Stimulated activated naive CD8-positive, alpha-beta T cell treated with anti-CD3 and anti-CD28 coated beads, Interleukin-15, amount 100 ng/mL, for 72 hours (primary cell): Measurements from ENCODE around the gene OR5K2.

Experiments
- ATAC-seq: fragments of 150-1000 bp; cut with Tn5 transposase; 2 replicates; pipeline ENCODE4 v1.10.0; 2021; ENCODE audit warnings: mild to moderate bottlenecking, moderate library complexity
- DNase-seq, 2 donors: peaks; one replicate each; pipeline ENCODE4 v3.0.0; 2021 to 2022
- H3K27ac Mint-ChIP-seq, 2 donors: one replicate each; pipeline ENCODE4 v1.8.0; 2022; ENCODE audit warnings: mild to moderate bottlenecking in 2 of 2, mixed read lengths in 2 of 2, moderate library complexity in 2 of 2
- H3K27me3 Mint-ChIP-seq: one replicate; pipeline ENCODE4 v1.8.0; 2022; ENCODE audit warnings: mixed read lengths
- H3K4me1 Mint-ChIP-seq: one replicate; pipeline ENCODE4 v1.8.0; 2022; ENCODE audit warnings: mild to moderate bottlenecking, mixed read lengths
- H3K4me3 Mint-ChIP-seq, 2 donors: one replicate each; pipeline ENCODE4 v1.8.0; 2022; ENCODE audit warnings: mild to moderate bottlenecking in 2 of 2, mixed read lengths in 2 of 2, moderate library complexity in 1 of 2
- H3K9me3 Mint-ChIP-seq, 2 donors: one replicate each; pipeline ENCODE4 v1.8.0; 2022; ENCODE audit warnings: mixed read lengths in 2 of 2

OR5K2 gene

GRCh38 chr3:98513091-98513511, 15.6 kb downstream of the OR5K2 start:
- Mint-ChIP-seq H3K27me3 (no peaks in the 10 kb centered on the region), H3K9me3 (no peaks in the 10 kb centered on the region), H3K4me1 (peaks cover 41% of the 10 kb centered on the region), H3K4me3 (no peak overlapping the region), H3K27ac (no peak overlapping the region)
- DNase-seq (peak in 1 of 2 donors; percentile 34), ATAC-seq (peak; percentile 63)

- no peaks in the 10 kb centered on the region for H3K27me3 Mint-ChIP-seq
- H3K9me3 Mint-ChIP-seq, result no peaks in the 10 kb centered on the region
- H3K4me3 Mint-ChIP-seq, result no peak overlapping the region
- H3K4me1 Mint-ChIP-seq, result peaks cover 42% of the 10 kb centered on the region
- no peak overlapping the region for H3K27ac Mint-ChIP-seq
- DNase-seq, result no peak
- ATAC-seq, result peak; percentile 53
Observed at GRCh38 chr3:98513736-98514135, 16.3 kb downstream of the OR5K2 start.

- no peaks in the 10 kb centered on the region for H3K9me3 Mint-ChIP-seq
- no peak overlapping the region for H3K4me3 Mint-ChIP-seq
- H3K27ac Mint-ChIP-seq, result no peak overlapping the region
- DNase-seq (no peak), ATAC-seq (no peak)
- peaks cover 53% of the 10 kb centered on the region for H3K4me1 Mint-ChIP-seq
- no peaks in the 10 kb centered on the region for H3K27me3 Mint-ChIP-seq
Observed at GRCh38 chr3:98514948-98515347, 17.5 kb downstream of the OR5K2 start.

GRCh38 chr3:98518816-98519215, 21.3 kb downstream of the OR5K2 start:
- Mint-ChIP-seq H3K9me3 (no peaks in the 10 kb centered on the region), H3K4me1 (peaks cover 68% of the 10 kb centered on the region), H3K27me3 (no peaks in the 10 kb centered on the region), H3K4me3 (peak overlapping the region; percentile 82 to 92), H3K27ac (no peak overlapping the region)
- DNase-seq (no peak), ATAC-seq (no peak)

GRCh38 chr3:98519351-98519750, 21.9 kb downstream of the OR5K2 start:
- ATAC-seq, result no peak
- DNase-seq, result peak in 1 of 2 donors; percentile 19
- H3K4me1 Mint-ChIP-seq, result peaks cover 69% of the 10 kb centered on the region
- no peaks in the 10 kb centered on the region for H3K27me3 Mint-ChIP-seq
- H3K4me3 Mint-ChIP-seq, result peak overlapping the region; percentile 82 to 92
- H3K27ac Mint-ChIP-seq, result peak overlapping the region; percentile 23 to 28
- H3K9me3 Mint-ChIP-seq, result no peaks in the 10 kb centered on the region

GRCh38 chr3:98521897-98522543, 24.5 kb downstream of the OR5K2 start:
- ATAC-seq (peak; percentile 77), DNase-seq (peak; percentile 56 to 69)
- Mint-ChIP-seq H3K4me3 (peak overlapping the region; percentile 82 to 92), H3K9me3 (no peaks in the 10 kb centered on the region), H3K27ac (peak overlapping the region; percentile 91 to 94), H3K27me3 (no peaks in the 10 kb centered on the region), H3K4me1 (peaks cover 70% of the 10 kb centered on the region)

- Mint-ChIP-seq H3K27ac (peak within 1 kb of the TSS; percentile 94 to 99), H3K9me3 (no peaks in the 10 kb centered on the region), H3K4me3 (peak within 1 kb of the TSS; percentile 82 to 92), H3K4me1 (peaks cover 66% of the 10 kb centered on the region), H3K27me3 (no peaks in the 10 kb centered on the region)
- ATAC-seq, result peak; percentile 98
- DNase-seq, result peak; percentile 93 to 94
Observed at GRCh38 chr3:98522544-98523281, 25.2 kb downstream of the OR5K2 start, which contains the start of gene CLDND1. Gene CLDND1 (minus strand): TSS chr3:98522902. CDS start chr3:98521424, 1,478 bp downstream.

- Mint-ChIP-seq H3K4me3 (peak overlapping the region; percentile 39 to 45), H3K9me3 (no peaks in the 10 kb centered on the region), H3K27ac (no peak overlapping the region), H3K27me3 (no peaks in the 10 kb centered on the region), H3K4me1 (peaks cover 52% of the 10 kb centered on the region)
- ATAC-seq, result no peak
- DNase-seq, result peak in 1 of 2 donors; percentile 22
Observed at GRCh38 chr3:98525494-98525893, 28.0 kb downstream of the OR5K2 start.

GRCh38 chr3:98528474-98529346, 31.2 kb downstream of the OR5K2 start:
- no peak for ATAC-seq
- Mint-ChIP-seq H3K27me3 (no peaks in the 10 kb centered on the region), H3K9me3 (no peaks in the 10 kb centered on the region), H3K4me3 (peak overlapping the region in 1 of 2 donors; percentile 6), H3K4me1 (peaks cover 66% of the 10 kb centered on the region), H3K27ac (no peak overlapping the region)
- no peak for DNase-seq

GRCh38 chr3:98529856-98530459, 32.5 kb downstream of the OR5K2 start:
- Mint-ChIP-seq H3K9me3 (no peaks in the 10 kb centered on the region), H3K27me3 (no peaks in the 10 kb centered on the region)

GRCh38 chr3:98530676-98531075, 33.2 kb downstream of the OR5K2 start:
- DNase-seq, result no peak
- Mint-ChIP-seq H3K27me3 (no peaks in the 10 kb centered on the region), H3K9me3 (no peaks in the 10 kb centered on the region), H3K4me3 (peak overlapping the region; percentile 1 to 55), H3K27ac (no peak overlapping the region), H3K4me1 (peaks cover 47% of the 10 kb centered on the region)
- ATAC-seq, result no peak

More at GRCh38 chr3:98529856-98530459, 32.5 kb downstream of the OR5K2 start:
- H3K4me1 Mint-ChIP-seq, result peaks cover 54% of the 10 kb centered on the region
- peak overlapping the region in 1 of 2 donors; percentile 56 for H3K4me3 Mint-ChIP-seq
- ATAC-seq (no peak), DNase-seq (no peak)
- peak overlapping the region in 1 of 2 donors; percentile 31 for H3K27ac Mint-ChIP-seq

GRCh38 chr3:98531622-98532274, 34.3 kb downstream of the OR5K2 start, which contains the start of gene GPR15:
Gene GPR15 (plus strand): TSS chr3:98531978. CDS start chr3:98532034, 56 bp downstream.
- no peaks in the 10 kb centered on the region for H3K9me3 Mint-ChIP-seq
- H3K4me3 Mint-ChIP-seq, result peak within 1 kb of the TSS; percentile 53 to 55
- DNase-seq (no peak), ATAC-seq (no peak)
- H3K4me1 Mint-ChIP-seq, result peaks cover 48% of the 10 kb centered on the region
- no peaks in the 10 kb centered on the region for H3K27me3 Mint-ChIP-seq
- peak within 1 kb of the TSS in 1 of 2 donors; percentile 30 for H3K27ac Mint-ChIP-seq

- DNase-seq (no peak), ATAC-seq (no peak)
- Mint-ChIP-seq H3K27me3 (no peaks in the 10 kb centered on the region), H3K4me1 (peaks cover 54% of the 10 kb centered on the region), H3K4me3 (peak overlapping the region in 1 of 2 donors; percentile 53), H3K27ac (peak overlapping the region in 1 of 2 donors; percentile 30), H3K9me3 (no peaks in the 10 kb centered on the region)
Observed at GRCh38 chr3:98532275-98532637, 34.8 kb downstream of the OR5K2 start.

- Mint-ChIP-seq H3K27me3 (no peaks in the 10 kb centered on the region), H3K27ac (peak overlapping the region in 1 of 2 donors; percentile 30), H3K4me1 (peaks cover 55% of the 10 kb centered on the region), H3K4me3 (peak overlapping the region; percentile 27 to 53), H3K9me3 (no peaks in the 10 kb centered on the region)
- no peak for ATAC-seq
- DNase-seq, result no peak
Observed at GRCh38 chr3:98532709-98533571, 35.5 kb downstream of the OR5K2 start.
